ENCODE data around the gene TPRA1.

The TPRA1 gene

GRCh38 chr3:127620637-127621375 is 30.3 kb upstream of the TPRA1 start:
- Histone ChIP-seq H3K27ac (ENCODE audit: low read length) (no peak overlapping the region), H3K9me3 (ENCODE audit: insufficient read depth, low read length, severe bottlenecking) (no peaks in the 10 kb centered on the region), H2AFZ (ENCODE audit: low read depth, low read length) (no peak overlapping the region), H3K27me3 (ENCODE audit: insufficient read depth, low read length, poor library complexity) (no peaks in the 10 kb centered on the region), H4K20me1 (ENCODE audit: insufficient read depth, low read length) (peaks cover 68% of the 10 kb centered on the region), H3K4me2 (ENCODE audit: insufficient read depth, low read length) (no peak overlapping the region), H3K36me3 (ENCODE audit: insufficient read depth, low read length) (peaks cover 71% of the 10 kb centered on the region), H3K4me1 (ENCODE audit: insufficient read depth, low read length) (no peaks in the 10 kb centered on the region), H3K9ac (ENCODE audit: low read depth, low read length) (no peak overlapping the region), H3K4me3 (ENCODE audit: low read depth in 1 of 2, low read length in 2 of 2) (no peak overlapping the region), H3K79me2 (ENCODE audit: insufficient read depth, low read length) (no peaks in the 10 kb centered on the region)
- no peak for ATAC-seq (ENCODE audit: insufficient read depth, low read depth)
- DNase-seq, result no peak
- no peak for TF ChIP-seq EZH2 (IDR thresholded peaks at IDR 0.05; ENCODE audit: borderline replicate concordance, low read depth, low read length, severe bottlenecking)
- TF ChIP-seq CTCF (IDR thresholded peaks at IDR 0.05; ENCODE audit: borderline replicate concordance, extremely low read depth, low read length, poor library complexity, severe bottlenecking), result no peak

DNA sequence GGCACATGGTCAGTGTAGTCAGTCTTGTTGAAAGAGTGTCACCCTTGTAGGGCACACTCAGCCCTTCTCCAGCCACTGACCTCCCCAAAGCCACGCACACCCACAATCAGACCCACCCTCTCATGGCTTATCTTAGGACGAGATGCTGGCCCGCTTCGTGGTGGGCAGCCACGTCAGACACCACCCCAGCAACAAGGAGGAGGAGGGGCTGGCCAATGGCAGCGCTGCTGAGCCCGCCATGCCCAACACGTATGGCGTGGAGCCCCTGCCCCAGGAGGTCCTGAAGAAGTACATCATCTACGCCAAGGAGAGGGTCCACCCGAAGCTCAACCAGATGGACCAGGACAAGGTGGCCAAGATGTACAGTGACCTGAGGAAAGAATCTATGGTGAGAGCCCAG is 28.4 kb upstream of the TPRA1 start:
- ATAC-seq (ENCODE audit: insufficient read depth, low read depth) (no peak), DNase-seq (no peak)
- peaks cover 90% of the 10 kb centered on the region for H3K36me3 ChIP-seq (ENCODE audit: insufficient read depth, low read length)
- H3K79me2 ChIP-seq (ENCODE audit: insufficient read depth, low read length), result peaks cover 8% of the 10 kb centered on the region
- H4K20me1 ChIP-seq (ENCODE audit: insufficient read depth, low read length), result peaks cover 85% of the 10 kb centered on the region
- H3K9ac ChIP-seq (ENCODE audit: low read depth, low read length), result no peak overlapping the region
- H3K9me3 ChIP-seq (ENCODE audit: insufficient read depth, low read length, severe bottlenecking), result no peaks in the 10 kb centered on the region
- H3K4me3 ChIP-seq (ENCODE audit: low read depth in 1 of 2, low read length in 2 of 2), result no peak overlapping the region
- no peak overlapping the region for H2AFZ ChIP-seq (ENCODE audit: low read depth, low read length)
- no peak overlapping the region for H3K4me2 ChIP-seq (ENCODE audit: insufficient read depth, low read length)
- no peak overlapping the region for H3K27ac ChIP-seq (ENCODE audit: low read length)
- no peaks in the 10 kb centered on the region for H3K27me3 ChIP-seq (ENCODE audit: insufficient read depth, low read length, poor library complexity)
- H3K4me1 ChIP-seq (ENCODE audit: insufficient read depth, low read length), result no peaks in the 10 kb centered on the region
- TF ChIP-seq CTCF (IDR thresholded peaks at IDR 0.05; ENCODE audit: borderline replicate concordance, extremely low read depth, low read length, poor library complexity, severe bottlenecking) (no peak), EZH2 (IDR thresholded peaks at IDR 0.05; ENCODE audit: borderline replicate concordance, low read depth, low read length, severe bottlenecking) (no peak)

DNA sequence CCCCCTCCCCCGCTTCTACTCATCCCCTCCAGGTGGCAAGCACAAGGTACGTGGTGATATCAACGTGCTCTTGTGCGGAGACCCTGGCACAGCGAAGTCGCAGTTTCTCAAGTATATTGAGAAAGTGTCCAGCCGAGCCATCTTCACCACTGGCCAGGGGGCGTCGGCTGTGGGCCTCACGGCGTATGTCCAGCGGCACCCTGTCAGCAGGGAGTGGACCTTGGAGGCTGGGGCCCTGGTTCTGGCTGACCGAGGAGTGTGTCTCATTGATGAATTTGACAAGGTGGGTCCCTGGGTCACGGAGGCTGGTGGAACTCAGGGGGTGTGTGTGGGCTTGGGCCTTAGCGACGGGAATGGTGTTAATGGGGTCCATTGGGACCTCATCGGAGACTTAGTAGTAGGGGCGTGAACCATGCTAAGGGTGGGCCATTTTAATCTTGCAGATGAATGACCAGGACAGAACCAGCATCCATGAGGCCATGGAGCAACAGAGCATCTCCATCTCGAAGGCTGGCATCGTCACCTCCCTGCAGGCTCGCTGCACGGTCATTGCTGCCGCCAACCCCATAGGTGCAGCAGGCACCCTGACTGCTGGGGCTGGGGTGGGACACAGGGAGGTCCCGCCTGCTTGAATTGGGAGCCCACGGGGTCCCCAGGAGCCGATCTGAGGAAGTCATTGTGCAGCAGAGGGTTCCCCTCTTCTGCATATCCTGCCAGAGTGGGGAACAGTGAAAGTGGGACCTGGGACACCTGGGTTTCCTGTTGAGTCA is 26.5 kb upstream of the TPRA1 start:
- H3K27ac ChIP-seq (ENCODE audit: low read length), result no peak overlapping the region
- H2AFZ ChIP-seq (ENCODE audit: low read depth, low read length), result no peak overlapping the region
- H3K9ac ChIP-seq (ENCODE audit: low read depth, low read length), result no peak overlapping the region
- TF ChIP-seq EZH2 (IDR thresholded peaks at IDR 0.05; ENCODE audit: borderline replicate concordance, low read depth, low read length, severe bottlenecking) (no peak), CTCF (IDR thresholded peaks at IDR 0.05; ENCODE audit: borderline replicate concordance, extremely low read depth, low read length, poor library complexity, severe bottlenecking) (no peak)
- H3K36me3 ChIP-seq (ENCODE audit: insufficient read depth, low read length), result peaks cover 100% of the 10 kb centered on the region
- no peaks in the 10 kb centered on the region for H3K27me3 ChIP-seq (ENCODE audit: insufficient read depth, low read length, poor library complexity)
- H3K4me1 ChIP-seq (ENCODE audit: insufficient read depth, low read length), result no peaks in the 10 kb centered on the region
- ATAC-seq (ENCODE audit: insufficient read depth, low read depth) (no peak), DNase-seq (no peak)
- no peaks in the 10 kb centered on the region for H3K9me3 ChIP-seq (ENCODE audit: insufficient read depth, low read length, severe bottlenecking)
- no peak overlapping the region for H3K4me2 ChIP-seq (ENCODE audit: insufficient read depth, low read length)
- peaks cover 24% of the 10 kb centered on the region for H3K79me2 ChIP-seq (ENCODE audit: insufficient read depth, low read length)
- H4K20me1 ChIP-seq (ENCODE audit: insufficient read depth, low read length), result peaks cover 90% of the 10 kb centered on the region
- H3K4me3 ChIP-seq (ENCODE audit: low read depth in 1 of 2, low read length in 2 of 2), result no peak overlapping the region
